CD1c-positive myeloid dendritic cell (primary cell): ENCODE measurements around the gene SPAG16.
"Not testable (repeated sequence)": the region's sequence is repeated elsewhere in the genome, so short reads cannot be mapped to it uniquely, and the experiment has no call there.

Experiments used
- DNase-seq: peaks from one replicate; pipeline ENCODE4 v3.0.0-alpha.2; 2016; ENCODE audit errors: extremely low spot score

Gene SPAG16

DNA sequence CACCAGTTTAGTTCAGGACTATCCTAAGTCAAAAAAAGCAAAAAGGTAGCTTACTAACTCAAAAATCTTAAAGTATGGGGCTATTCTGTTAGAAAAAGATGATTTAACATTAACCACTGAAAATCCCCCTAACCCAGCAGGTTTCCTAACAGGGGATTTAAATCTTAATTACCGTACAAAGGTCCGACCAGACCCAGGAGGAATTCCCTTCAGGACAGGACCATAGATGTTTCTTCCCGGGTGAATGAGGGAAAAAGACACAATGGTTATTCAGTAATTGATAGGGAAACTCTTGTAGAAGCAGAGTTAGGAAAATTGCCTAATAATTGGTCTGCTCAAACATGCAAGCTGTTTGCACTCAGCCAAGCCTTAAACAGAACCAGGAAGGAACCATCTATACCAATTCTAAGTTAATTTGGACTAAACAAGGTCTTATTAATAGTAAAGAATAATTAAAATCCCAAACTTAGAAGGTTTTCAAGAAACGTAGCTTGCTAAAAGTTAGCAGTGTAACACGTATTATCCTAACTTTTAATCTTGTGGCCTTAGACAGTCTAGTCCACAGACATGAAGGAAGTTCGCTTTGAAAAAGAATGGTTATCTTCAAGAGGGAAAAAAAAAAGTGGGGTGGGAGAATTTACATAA lies 124.3 kb downstream of the SPAG16 start:
- not testable (repeated sequence) for DNase-seq

DNA sequence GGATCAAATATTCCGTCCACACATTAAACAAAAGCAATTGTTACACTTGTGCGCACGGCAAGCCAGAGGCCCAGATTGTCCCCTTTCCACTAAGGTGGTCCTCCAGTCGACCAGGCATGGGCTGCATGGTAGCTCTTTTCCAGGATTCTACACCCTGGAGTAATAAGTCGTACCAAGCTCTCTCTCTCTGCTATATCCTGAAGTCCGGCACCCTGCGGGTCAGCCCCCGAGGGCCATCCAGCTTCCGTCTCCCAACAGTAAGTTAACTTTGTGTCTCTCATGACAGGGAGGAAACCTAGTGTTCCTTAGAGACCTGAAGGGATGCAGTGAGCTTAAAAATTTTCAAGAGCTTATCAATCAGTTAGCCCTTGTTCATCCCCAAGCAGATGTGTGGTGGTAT lies 126.4 kb downstream of the SPAG16 start:
- DNase-seq, result not testable (repeated sequence)

DNA sequence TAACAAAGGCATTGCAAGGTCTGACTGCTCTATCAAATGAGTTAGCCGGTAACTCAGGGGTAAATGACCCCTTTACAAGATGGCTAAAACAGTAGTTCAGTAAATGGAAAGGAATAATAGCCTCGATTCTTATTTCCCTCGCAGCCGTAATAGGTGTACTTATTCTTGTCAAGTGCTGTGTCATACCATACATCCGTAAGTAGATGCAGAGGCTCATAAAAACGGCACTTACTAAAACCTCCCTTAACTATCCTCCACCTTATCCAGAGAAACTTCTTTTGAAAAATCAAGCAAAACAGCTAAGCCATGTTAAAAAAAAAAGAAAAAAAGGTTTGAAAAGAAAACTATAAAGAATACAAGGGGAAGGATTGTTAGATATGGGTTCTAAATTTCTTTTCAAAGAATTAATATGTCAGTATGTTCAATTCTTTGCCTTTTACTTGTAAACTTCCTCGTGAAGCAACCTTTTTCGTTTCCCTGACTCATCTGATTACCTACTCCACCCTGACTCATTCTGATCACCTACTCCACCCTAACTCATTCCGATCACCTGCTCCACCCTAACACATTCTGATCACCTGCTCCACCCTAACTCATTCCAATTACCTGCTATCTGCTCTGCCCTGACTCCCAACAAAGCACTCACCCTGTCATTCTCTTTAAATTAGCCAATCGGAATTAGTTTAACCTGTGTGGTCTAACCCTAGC lies 127.5 kb downstream of the SPAG16 start:
- no peak for DNase-seq

DNA sequence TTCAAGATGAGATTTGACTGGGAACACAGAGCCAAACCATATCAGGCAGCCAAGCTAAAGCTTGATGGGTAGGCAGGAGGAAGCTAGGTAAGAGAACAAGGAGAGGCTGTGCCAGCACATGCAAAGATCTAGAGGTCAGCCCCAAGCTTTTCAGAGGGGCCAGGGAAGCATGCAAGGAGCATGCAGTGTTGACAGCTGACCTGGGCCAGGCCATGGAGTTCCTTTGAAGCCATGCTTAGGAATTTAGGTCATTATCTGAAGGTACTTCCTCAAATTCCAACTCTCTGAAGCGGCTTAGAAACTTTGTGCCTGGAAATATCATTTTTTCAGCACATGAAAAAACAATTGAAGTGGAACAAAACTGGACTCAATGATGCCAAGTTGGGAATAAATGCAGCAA lies 130.8 kb downstream of the SPAG16 start:
- DNase-seq, result no peak

DNA sequence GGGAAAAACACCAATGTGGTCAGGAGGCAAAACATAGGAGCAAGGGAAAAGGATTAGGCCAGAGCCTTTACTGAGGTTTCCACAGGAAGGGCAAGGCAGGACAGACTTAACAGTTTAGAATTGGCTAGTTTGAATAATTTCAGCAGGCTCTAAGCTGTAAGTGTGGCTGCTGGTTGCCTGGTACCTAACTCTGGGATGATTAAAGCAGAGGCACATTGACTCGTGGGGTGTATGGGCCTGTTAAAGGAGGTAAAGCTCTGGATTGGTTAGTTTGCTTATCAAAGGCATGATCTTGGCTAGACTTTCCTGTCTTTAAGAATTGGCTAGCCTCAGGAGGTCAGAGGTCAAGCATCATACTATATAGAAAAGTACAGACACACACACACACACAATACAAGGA lies 132.6 kb downstream of the SPAG16 start:
- DNase-seq, result no peak

DNA sequence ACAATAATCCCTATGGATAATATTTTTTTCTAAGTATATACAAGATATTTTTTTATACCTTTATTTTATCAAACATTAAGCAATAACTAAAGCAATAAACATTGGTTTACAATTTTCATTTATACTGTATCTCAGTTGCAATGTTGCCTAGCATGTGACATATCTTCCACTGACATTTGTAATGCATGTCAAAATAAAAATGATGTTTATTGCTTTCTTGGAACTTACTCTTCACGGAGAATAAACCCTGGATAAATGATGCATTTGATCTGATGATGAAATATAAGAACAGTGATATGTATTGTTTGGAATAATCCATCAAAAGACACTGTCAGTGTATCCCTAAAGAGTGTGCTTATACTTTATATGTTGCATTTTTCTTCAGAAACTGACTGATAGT lies 135.7 kb downstream of the SPAG16 start:
- DNase-seq, result no peak

DNA sequence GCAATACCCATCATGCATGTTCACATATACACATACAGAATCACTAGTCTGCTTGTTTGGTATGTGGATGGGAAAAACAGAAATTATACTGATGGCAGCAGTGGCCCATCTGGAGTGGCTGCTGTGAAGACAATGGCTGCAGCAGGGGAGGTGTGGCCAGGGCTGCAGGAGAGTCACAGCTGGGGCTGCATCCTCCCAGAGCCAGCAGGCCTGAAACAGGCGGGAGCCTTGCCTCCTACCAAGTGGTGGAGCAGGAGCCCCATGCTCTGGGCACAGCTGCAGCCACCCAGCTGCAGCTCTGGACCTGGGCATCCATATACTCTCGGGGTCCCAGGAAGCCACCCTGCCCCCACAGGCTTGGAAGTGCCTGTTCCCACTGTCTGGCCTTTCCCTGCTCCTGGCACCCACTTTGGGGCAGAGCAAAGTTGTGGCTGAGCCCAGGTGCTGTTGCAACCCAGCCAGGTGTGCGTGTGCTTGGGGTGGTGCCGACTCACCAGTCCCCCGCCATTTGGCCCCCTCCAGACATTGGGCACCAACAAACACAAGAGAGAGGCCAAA lies 136.6 kb downstream of the SPAG16 start:
- DNase-seq, result no peak

DNA sequence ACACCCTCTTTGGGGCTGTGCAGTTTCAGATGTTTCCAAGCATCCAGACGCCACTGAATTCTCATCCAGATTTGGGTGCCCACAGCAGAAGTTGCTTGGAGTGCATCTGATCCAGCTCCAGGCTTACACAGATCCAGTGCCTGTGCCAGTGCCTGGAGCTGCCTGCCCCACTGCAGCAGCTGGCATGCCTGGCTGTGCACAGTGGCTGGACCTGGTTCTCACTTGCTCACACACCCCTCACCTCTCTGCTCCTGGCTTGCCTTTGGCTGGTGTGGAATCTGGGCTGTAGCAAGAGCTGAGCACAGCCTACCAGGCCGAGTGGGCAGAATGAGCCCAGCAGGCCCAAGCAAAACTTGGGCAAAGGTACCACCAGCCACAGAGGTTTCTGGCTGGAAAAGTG lies 137.9 kb downstream of the SPAG16 start:
- no peak for DNase-seq

DNA sequence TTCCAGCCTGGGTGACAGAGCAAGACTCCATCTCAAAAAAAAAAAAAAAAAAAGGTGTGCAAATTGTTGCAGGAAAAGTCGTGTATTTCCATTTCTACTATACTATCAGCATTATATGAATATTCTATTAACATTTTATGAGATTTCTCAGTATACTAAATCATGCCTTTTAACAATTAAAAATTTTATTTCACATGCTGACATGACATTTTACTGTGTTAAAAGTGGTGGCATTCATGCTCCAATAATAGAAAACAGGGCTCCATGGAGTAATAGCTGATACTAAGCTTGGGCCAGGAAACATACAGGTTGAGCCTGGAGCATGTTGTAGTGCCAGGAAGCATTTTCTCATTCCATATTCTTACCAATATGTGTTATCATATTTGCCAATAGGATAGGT lies 141.4 kb downstream of the SPAG16 start:
- no peak for DNase-seq

DNA sequence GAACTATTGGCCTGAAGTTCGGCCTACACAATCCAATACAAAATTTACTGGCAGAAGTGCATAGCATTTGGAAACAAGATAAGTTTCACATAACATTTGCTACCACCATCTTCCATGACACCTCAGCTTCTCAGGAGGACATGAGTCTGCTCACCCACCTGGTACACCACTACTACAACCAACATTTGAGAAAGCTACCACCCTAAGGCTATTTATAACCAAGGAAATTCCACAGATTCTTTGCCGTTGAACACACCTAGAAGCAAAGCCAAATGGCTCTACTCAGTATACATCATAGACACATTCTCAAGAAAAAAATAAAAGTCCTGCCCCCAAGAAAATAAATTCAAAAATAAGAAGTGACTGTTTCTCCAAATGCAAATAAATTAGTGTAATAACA lies 145.3 kb downstream of the SPAG16 start:
- DNase-seq, result no peak

DNA sequence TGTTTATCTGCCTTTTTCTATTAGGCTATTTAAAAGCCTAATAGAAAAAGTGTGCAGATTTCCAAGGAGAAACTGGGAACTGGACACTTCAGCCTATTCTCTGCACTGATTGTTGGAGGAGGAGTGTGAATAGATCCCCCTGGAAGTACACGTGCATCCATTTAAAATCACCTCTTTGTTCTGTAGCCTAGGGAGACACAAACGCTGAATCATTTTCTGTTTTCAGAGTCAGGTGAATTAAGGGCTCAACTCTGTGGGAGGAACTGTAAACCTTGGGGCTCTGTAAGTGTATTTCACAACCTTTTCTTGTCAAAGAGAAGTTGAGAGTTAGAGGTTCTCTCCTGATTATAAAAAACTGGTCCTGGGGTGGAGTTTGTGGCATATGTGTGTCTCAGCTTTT lies 159.7 kb downstream of the SPAG16 start:
- DNase-seq, result no peak

DNA sequence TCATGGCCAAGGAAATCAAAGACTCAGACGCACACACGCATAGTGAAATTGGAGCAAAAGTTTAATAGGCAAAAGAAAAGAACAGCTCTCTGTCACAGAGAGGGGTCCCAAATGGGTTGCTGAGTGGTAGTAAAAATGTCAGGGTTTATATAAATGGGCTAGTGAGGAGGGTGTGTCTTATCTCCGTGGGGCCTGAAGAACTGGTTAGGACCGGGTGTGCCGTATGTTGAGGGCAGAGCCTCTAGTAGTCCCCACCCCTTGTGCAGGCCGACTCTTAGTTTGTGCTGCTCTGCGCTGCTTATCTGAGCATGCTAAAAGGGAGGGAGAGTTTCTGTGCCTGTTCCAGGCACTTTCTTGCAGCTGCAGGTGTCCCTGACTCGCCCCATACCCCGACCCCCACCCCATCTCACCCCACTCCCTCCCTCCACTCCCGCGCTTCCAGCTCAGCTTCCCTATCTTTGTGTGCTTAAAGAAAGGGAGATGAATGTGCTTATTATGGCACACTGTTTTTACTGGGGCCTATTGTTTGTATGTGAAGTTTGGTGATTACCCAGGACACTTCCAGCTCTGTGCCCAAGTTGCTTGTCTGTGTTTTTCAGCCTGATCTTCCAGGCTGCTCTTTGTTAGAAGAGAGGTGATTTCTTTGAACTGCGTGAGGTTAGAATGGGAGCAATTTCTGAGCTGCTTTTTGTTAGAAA lies 167.4 kb downstream of the SPAG16 start:
- no peak for DNase-seq

DNA sequence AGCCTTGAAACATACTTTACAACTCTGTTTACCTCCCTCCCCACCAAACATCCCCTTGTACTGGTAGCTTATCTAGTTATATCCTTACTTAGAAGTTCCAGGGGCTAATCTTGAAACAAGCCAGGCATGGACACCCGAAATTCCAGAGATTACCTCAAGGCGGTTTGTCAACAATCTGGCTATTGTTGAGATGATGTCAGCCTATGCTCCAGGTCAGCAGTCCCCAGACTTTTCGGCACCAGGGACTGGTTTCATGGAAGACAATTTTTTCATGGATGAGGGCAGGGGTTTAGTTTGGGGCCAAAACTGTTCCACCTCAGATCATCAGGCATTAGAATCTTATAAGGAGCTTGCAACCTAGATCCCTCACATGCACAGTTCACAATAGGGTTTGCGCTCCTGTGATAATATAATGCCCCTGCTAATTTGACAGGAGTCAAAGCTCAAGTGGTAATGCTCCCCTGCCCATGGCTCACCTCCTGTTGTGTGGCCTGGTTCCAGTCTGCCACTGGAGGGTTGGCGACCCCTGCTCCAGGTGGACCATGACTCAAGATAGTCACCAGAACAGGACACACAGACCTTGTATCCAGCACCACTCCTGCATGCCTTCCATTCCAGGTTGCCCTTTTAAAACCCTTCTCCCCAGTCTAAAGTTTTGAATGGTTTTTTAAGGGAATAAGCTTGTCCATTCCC lies 171.2 kb downstream of the SPAG16 start:
- DNase-seq, result no peak

DNA sequence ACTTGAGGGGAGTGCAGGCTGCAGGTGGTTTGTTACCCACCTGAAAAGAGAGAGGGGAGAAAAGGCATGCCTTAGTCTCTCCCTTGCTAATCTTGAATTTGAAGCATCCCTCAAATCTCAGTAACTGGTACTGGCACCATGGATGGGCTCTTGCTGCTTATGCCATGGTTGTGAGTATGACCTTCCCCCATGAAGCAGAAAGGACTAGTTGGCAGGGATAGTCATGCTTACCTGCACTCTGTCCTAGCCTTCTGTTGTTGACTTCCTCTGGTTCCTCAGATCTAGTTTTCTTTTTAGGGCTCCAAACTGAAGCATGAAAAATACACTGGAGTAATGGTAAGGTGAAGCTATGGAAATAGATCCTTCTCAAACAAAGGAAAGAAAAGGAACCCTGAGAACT lies 191.2 kb downstream of the SPAG16 start:
- DNase-seq, result no peak

DNA sequence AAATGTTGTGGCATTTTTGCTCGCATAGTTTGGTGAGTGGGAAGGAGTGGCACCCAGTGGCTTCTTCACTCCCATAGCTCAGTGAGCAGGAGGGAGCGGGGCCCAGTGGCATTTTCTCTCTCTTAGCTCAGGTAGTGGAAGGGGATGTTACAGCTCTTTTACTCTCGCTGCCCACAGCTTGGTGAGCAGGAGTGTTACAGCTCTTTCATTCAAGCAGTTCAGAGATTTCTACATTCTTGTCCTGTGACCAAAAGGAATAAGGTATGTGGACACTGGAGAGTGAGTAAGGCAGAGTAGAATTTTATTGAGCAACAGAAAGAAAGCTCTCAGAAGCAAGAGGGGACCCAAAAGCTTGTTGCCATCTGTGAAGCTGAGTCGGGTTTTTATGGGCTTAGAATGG lies 192.4 kb downstream of the SPAG16 start:
- DNase-seq, result no peak

DNA sequence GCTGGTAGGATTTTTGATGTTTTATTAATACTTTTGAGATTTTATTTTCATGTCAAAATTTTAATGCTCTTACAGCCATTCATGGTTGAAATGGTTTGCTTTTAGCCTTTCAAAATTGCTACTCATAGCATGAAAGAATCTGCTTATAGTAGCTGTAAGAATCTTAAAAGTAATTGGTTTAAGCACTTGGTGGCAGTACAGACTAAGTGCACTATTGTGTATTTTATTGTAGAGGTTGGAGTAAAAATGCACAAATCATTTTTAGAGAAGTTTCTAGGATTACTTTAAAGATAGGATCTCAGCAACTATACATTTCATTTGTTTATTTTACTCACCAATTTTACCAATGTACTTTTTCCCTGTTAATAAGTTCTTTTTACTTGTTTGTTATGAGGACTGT lies 205.8 kb downstream of the SPAG16 start:
- no peak for DNase-seq

DNA sequence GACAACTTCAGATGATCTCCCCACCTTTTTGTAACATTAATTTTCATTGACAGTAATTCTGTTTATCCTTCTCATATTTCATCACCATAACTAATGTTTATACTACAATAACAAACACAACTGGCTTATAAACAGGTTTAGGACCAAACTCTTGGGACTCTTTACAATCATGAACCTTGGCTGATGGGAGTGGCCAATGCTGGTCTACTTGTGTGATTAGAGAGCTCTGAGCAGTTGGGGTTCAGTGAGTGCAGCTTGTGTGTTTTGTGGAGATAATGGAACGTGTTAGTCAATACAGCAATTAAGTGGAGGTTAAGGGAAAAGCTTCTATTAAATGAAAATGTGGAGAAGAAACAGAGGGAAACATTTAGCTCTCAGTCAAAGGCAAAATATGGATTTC lies 207.1 kb downstream of the SPAG16 start:
- no peak for DNase-seq

DNA sequence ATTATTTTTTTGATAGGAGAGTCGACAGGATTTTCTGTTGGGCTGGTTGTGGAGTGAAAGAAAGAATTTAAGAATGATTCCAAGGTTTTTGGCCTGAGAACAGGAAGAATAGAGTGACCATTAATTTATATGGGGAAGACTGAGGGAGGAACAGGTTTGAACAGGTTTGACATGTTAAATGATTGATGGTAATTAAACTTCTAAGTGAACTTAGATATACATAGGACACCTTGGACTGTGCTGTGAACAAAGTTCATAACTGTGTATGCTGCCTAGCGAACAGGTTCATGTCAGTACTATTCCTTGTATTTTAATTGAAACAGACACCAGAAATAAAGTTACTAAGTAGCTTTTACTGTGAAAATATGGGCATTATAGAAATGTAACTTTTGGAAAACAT lies 212.0 kb downstream of the SPAG16 start:
- DNase-seq, result no peak

DNA sequence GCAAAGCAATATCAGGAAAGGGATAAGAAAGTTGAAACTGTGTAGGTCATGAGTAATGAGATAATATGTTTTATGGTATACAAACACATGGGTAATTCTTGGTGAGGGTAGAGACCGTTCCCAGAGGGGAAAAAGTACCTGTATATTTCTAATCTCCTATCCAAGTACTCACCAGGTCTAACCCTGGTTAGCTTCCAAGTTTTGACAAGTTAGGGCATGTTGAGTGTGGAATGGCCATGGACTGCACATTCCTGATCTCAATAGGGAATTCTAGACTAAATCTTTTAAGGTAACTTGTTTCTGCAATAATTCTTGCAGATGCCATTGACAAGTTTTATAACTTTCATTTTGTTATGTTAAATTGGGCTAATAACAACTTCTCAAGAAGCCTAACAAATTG lies 216.6 kb downstream of the SPAG16 start:
- DNase-seq, result no peak

DNA sequence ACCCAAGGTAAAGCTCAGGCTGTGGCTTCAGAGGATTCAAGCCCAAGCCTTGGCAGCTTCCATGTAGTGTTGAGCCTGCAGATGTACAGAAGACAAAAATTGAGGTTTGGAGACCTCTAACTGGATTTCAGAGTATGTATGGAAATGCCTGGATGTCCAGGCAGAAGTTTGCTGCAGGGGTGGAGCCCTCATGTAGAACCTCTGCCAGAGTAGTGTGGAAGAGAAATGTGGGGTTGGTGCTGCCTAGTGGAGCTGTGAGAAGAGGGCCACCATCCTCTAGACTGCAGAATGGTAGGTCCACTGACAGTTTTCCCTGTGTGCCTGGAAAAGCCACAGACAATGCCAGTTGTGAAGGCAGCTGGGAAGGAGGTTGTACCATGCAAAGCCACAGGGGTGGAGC lies 239.9 kb downstream of the SPAG16 start:
- no peak for DNase-seq

DNA sequence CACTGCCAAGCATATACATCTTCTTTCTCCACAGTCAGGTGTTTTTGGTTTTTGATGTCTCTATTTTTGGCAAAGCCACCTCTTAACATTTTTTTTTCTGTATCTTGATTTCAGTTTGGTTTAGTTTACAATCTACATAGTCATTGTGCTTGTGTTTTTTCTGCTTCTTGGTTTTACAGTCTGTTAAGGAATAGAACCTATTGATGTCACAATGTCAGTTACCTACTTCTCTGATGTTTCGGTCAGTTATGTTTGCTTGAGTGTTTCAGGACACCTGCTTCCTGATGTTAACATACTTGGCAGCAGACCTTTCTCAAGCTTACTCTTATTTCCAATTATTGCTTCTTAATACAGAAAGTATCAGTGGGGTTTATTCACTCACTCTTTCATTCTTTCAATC lies 253.3 kb downstream of the SPAG16 start:
- DNase-seq, result no peak

DNA sequence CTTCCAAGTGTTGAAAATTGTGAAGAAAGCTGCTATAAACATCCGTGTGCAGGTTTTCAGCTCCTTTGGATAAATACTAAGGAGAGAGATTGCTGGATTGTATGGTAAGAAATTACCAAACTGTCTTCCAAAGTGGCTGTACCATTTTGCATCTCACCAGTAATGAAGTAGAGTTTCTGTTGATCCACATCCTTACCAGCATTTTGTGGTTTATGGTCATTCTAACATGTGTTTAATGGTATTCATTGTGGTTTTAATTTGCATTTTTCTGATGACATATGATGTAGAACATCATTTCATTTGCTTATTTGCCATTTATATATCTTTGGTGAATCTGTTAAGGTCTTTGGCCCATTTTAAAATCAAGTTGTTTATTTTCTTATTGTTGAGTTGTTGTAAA lies 260.7 kb downstream of the SPAG16 start:
- DNase-seq, result no peak
